Epithelial cell of umbilical artery (primary cell): Measurements from ENCODE around the gene PIF1. TPM values are rescaled to one million over a fixed set of nuclear protein-coding genes. Genes with fewer than 3 reads are reported as not detected.

Source experiments
- total RNA-seq: library from RNA; depleted of rRNA; stranded (reverse); fragments of >200 nt; gene quantifications from 2 replicates; pipeline ENCODE4 v1.2.3, GENCODE V29; 2014

Gene PIF1, protein sequence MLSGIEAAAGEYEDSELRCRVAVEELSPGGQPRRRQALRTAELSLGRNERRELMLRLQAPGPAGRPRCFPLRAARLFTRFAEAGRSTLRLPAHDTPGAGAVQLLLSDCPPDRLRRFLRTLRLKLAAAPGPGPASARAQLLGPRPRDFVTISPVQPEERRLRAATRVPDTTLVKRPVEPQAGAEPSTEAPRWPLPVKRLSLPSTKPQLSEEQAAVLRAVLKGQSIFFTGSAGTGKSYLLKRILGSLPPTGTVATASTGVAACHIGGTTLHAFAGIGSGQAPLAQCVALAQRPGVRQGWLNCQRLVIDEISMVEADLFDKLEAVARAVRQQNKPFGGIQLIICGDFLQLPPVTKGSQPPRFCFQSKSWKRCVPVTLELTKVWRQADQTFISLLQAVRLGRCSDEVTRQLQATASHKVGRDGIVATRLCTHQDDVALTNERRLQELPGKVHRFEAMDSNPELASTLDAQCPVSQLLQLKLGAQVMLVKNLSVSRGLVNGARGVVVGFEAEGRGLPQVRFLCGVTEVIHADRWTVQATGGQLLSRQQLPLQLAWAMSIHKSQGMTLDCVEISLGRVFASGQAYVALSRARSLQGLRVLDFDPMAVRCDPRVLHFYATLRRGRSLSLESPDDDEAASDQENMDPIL
- 7.5 and 12.6 TPM in 2 replicates for total RNA-seq

GRCh38 chr15:64825431-64826294, at the start of gene PIF1:
Gene PIF1, minus strand, starts transcription at chr15:64825647. Its CDS starts 1,312 bp downstream, at chr15:64824335.

DNA sequence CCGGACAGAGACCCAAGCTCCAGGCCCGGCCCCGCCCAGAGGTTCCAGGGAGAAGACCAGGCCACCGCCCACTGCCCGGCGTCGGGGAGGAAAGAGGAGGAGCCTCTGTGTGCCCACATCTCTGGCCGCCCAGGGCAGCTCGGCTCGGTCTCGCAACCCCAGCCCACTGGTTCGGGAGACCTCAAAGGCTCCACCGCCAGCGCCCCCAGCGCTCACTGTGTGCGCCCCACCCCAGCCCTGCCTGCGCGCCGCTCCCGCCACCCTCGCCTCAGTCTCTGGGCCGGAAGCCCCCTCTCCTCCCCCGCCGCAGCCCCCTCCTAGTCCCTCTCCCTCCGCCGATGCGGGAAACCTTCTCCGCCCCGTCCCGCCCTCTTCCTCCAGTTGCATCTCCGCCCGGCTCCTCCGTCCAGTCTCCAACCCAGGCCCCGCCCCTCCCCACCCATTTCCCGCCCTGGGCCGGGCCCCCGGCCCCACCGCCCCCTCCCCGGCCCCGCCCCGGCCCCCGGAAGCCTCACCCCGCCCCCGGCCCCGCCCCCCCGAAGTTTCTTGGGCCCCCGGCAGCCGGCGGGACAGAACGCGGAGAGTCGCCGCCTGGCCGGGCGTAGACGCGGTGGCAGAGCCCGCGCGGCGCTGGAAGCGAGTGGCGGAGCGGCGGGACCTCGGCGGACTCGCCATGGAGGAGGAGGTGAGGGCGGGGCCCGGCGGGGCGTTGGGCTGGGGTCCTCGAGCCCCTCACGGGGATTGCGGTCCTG, 16.1 kb upstream of the PIF1 start, which contains the start of gene PLEKHO2:
Gene PLEKHO2, plus strand, starts transcription at position 572 of the 752 bp plus-strand sequence. Its CDS starts 102 bp downstream, at position 674.

GRCh38 chr15:64775551-64776401, 49.7 kb downstream of the PIF1 start, which contains the start of gene RBPMS2:
Gene RBPMS2, minus strand, starts transcription at chr15:64775589. Its CDS starts 270 bp downstream, at chr15:64775319.

Other genes with a start within 250 kb of the PIF1 start
- 0.15 and 0.32 TPM in 2 replicates for gene RBPMS2, start 50.1 kb downstream of the PIF1 start, total RNA-seq
- 19.5 and 25.2 TPM in 2 replicates for gene PLEKHO2, start 16.3 kb upstream of the PIF1 start, total RNA-seq
- 1.6 and 3.0 TPM in 2 replicates for gene ANKDD1A, start 86.3 kb upstream of the PIF1 start, total RNA-seq
- gene SPG21, start 164.3 kb upstream of the PIF1 start, total RNA-seq, result 59.1 and 72.6 TPM in 2 replicates
- 21.3 and 22.1 TPM in 2 replicates for gene MTFMT, start 204.0 kb upstream of the PIF1 start, total RNA-seq
- not detected in 2 replicates for gene SLC51B, start 219.7 kb upstream of the PIF1 start, total RNA-seq
- gene RASL12, start 242.3 kb upstream of the PIF1 start, total RNA-seq, result 0.32 TPM in 1 of 2 replicates, not detected in the other